ENCODE measurements around the gene POU2F1.

DNA sequence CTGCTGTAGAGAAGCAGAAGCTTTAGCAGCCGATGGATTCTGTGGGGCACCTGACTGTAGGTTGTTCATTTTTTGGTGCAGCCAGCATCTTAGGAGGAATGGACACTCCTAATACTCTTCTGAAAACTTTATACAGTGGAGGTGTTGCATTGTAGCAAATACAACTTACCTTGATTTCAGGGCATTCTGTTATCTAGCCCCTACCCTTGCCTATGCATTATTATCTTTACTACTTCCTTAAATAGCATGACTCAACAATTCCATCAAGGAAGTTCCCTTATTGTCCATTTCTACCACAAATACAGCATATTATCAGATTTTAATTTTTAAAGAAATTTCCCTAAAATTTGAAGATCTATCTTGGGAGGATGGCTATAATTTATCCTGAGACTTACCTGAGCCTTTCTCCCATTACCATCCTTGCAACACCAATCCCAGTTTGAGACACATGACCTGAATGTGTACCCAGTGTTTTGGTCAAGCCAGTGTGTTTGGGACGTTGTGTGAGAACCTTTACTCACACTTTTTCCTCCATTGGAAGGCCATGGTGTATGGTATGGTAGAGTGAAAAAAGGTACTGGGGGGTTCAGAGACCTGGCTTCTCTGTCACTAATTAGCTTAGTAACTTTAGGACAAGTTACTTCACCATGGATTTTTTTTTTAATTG is 9.2 kb downstream of the POU2F1 start:
- TF ChIP-seq, protein P1, sequence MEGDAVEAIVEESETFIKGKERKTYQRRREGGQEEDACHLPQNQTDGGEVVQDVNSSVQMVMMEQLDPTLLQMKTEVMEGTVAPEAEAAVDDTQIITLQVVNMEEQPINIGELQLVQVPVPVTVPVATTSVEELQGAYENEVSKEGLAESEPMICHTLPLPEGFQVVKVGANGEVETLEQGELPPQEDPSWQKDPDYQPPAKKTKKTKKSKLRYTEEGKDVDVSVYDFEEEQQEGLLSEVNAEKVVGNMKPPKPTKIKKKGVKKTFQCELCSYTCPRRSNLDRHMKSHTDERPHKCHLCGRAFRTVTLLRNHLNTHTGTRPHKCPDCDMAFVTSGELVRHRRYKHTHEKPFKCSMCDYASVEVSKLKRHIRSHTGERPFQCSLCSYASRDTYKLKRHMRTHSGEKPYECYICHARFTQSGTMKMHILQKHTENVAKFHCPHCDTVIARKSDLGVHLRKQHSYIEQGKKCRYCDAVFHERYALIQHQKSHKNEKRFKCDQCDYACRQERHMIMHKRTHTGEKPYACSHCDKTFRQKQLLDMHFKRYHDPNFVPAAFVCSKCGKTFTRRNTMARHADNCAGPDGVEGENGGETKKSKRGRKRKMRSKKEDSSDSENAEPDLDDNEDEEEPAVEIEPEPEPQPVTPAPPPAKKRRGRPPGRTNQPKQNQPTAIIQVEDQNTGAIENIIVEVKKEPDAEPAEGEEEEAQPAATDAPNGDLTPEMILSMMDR (IDR thresholded peaks at IDR 0.05), result no peak
- TF ChIP-seq POLR2A (IDR thresholded peaks at IDR 0.05), result no peak
